Stimulated activated CD4-positive, alpha-beta T cell treated with anti-CD3 and anti-CD28 coated beads, Interleukin-4, amount 100 ng/mL, for 48 hours (primary cell): ENCODE data around the gene BMI1.

ENCODE experiments used
- DNase-seq, 2 donors: peaks; one replicate each; pipeline ENCODE4 v3.0.0-alpha.2; 2020; ENCODE audit warnings: low read depth in 2 of 2

Gene BMI1

GRCh38 chr10:22319980-22320558 lies 830 bp upstream of the BMI1 start:
- no peak for DNase-seq

- peak; percentile 41 to 51 for DNase-seq
Measured at GRCh38 chr10:22321156-22321923, 441 bp downstream of the BMI1 start.

- no peak for DNase-seq
Measured at GRCh38 chr10:22321924-22322640, 1.2 kb downstream of the BMI1 start.

- DNase-seq: no peak
Measured at GRCh38 chr10:22322641-22323160, 1.8 kb downstream of the BMI1 start.

- no peak for DNase-seq
Measured at GRCh38 chr10:22323538-22324305, 2.8 kb downstream of the BMI1 start.

- DNase-seq: no peak
Measured at GRCh38 chr10:22324413-22324812, 3.5 kb downstream of the BMI1 start.

- no peak for DNase-seq
Measured at GRCh38 chr10:22324893-22325271, 4.0 kb downstream of the BMI1 start.

GRCh38 chr10:22325272-22326144 lies 4.6 kb downstream of the BMI1 start:
- DNase-seq: peak; percentile 42 to 51

GRCh38 chr10:22326145-22326702 lies 5.3 kb downstream of the BMI1 start:
- DNase-seq: no peak

GRCh38 chr10:22329150-22329549 lies 8.3 kb downstream of the BMI1 start:
- DNase-seq: no peak

GRCh38 chr10:22332116-22332692 lies 11.3 kb downstream of the BMI1 start:
- DNase-seq: no peak

GRCh38 chr10:22333167-22333974 lies 12.5 kb downstream of the BMI1 start:
- no peak for DNase-seq

- no peak for DNase-seq
Measured at GRCh38 chr10:22333975-22334282, 13.0 kb downstream of the BMI1 start.

- no peak for DNase-seq
Measured at GRCh38 chr10:22334414-22335172, 13.7 kb downstream of the BMI1 start.

- DNase-seq: peak; percentile 44 to 45
Measured at GRCh38 chr10:22335173-22335933, 14.5 kb downstream of the BMI1 start.

GRCh38 chr10:22338185-22338900 lies 17.4 kb downstream of the BMI1 start:
- no peak for DNase-seq

- DNase-seq: no peak
Measured at GRCh38 chr10:22338931-22339330, 18.0 kb downstream of the BMI1 start.
